Lower leg skin (tissue), 4 donors: ENCODE results near the gene NTRK2. TPM values are rescaled to one million over a fixed set of nuclear protein-coding genes. Genes with fewer than 3 reads are reported as not detected.

ENCODE experiments used
- DNase-seq, 2 donors: peaks; one replicate each; pipeline ENCODE4 v3.0.0-alpha.2; 2019; ENCODE audit warnings: low spot score in 2 of 2
- H3K4me3 ChIP-seq: fragments of 200-600 bp; sonication (generic); 2 replicates; pipeline ENCODE4 v1.5.1; 2017; ENCODE audit warnings: mild to moderate bottlenecking, low read depth; ENCODE audit not compliant: poor library complexity, severe bottlenecking
- CTCF ChIP-seq, 3 donors: fragments of 450-650 bp; IDR thresholded peaks; one replicate each; pipeline ENCODE4 v1.5.1; 2016; ENCODE audit warnings: antibody characterized with exemption in 3 of 3, mild to moderate bottlenecking in 3 of 3, moderate library complexity in 2 of 3
- POLR2A ChIP-seq, 2 donors: fragments of 450-650 bp; IDR thresholded peaks; one replicate each; pipeline ENCODE4 v1.6.1; 2016 to 2017; ENCODE audit warnings: antibody characterized with exemption in 2 of 2, mild to moderate bottlenecking in 1 of 2, moderate library complexity in 1 of 2
- WGBS, 2 donors: methylation state at CpG; one replicate each; pipeline ENCODE4 v1.1.5; 2018; 5-methylcytosine and 5-hydroxymethylcytosine counted together
- intact Hi-C: fragments of 100-400 bp; cut with DNase I; formaldehyde crosslinking; loops from one replicate; pipeline ENCODE4 v1.15.0; 2023; ENCODE audit warnings: low total_unique reads
- total RNA-seq, 4 donors: library from RNA; depleted of rRNA; stranded (reverse); fragments of >200 nt; gene quantifications; one replicate each; pipeline ENCODE4 v1.1.0, GENCODE V29; 2016

NTRK2 gene
- total RNA-seq, 4 donors from 2014 or later = 6.2 to 16.3 (median 10.3) TPM

DNA sequence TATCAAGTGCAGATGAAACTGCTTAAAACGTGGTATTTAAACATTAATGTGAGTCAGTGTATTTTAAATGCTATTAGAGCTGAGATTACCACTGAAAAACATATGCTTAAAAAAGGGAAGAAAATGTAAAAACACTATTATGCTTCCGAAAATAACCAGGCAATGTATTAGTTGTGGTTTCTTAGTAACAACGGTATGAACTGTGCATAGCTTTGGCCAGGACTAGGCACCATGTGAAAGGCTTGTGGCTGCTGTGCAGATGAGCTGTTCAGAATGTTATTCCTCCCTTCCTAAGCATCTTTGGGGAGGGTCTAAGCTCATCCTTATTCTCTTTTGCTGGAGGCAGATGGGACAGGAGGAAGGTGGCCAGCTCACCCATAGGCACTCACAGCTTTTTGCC lies 84.9 kb downstream of the NTRK2 start:
- intact Hi-C loops = no loop called here
- no peak overlapping the region for H3K4me3 ChIP-seq
- WGBS, 2 donors = 39 to 63% methylated on average over 3 of the region's 3 CpGs
- TF ChIP-seq POLR2A (IDR thresholded peaks at IDR 0.05) (no peak), CTCF (IDR thresholded peaks at IDR 0.05) (no peak)
- no peak for DNase-seq

DNA sequence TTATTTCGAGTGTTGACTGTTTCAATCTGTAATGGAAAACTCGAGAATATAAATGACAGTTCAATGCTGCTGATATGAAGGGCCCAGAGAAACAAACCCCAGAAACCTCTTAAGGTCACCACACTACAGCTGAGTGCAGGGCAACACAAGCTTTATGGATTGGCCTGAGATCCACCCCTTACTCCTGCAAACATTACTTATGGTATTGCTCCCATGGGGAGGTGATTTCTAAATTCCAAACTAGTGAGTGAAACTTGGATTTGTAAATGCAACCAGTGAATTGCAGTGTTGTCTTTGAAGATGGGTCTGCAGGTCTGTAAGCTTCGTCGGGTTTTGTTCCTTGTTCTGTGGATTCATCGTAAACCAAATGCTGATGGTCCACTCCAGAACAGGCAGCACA lies 85.4 kb downstream of the NTRK2 start:
- intact Hi-C loops = no loop called here
- TF ChIP-seq CTCF (IDR thresholded peaks at IDR 0.05) (no peak), POLR2A (IDR thresholded peaks at IDR 0.05) (no peak)
- no peak for DNase-seq
- WGBS, 2 donors = 91 to 94% methylated on average over 5 of the region's 5 CpGs
- H3K4me3 ChIP-seq = no peak overlapping the region

DNA sequence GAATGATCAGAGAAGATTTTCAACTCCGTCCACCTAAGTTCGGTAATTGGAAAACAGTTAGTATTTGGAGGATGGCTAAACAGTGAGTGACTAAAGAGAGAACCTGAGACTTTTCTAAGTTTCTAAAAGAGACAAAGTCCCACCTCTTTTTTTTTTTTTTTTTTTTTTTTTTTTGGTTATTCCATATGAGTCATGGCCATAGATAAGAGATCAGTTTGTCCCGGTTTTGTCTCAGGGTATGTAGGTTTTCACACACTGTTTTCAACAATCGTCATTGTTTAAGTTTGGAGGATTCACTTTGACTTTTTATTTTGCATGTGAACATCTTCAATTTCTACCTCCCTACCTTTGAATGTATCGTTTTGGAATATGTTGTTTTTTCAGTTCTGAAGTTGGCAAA lies 85.9 kb downstream of the NTRK2 start:
- no peak for TF ChIP-seq CTCF (IDR thresholded peaks at IDR 0.05)
- TF ChIP-seq POLR2A (IDR thresholded peaks at IDR 0.05) = no peak
- DNase-seq = no peak
- H3K4me3 ChIP-seq = no peak overlapping the region
- intact Hi-C loops = no loop called here
- 72 to 84% methylated on average over 5 of the region's 5 CpGs for WGBS, 2 donors

GRCh38 chr9:84756171-84756570 lies 86.6 kb downstream of the NTRK2 start:
- DNase-seq = no peak
- WGBS, 2 donors = 68 to 83% methylated on average over 4 of the region's 4 CpGs
- intact Hi-C loops = no loop called here
- H3K4me3 ChIP-seq = no peak overlapping the region
- TF ChIP-seq POLR2A (IDR thresholded peaks at IDR 0.05) (no peak), CTCF (IDR thresholded peaks at IDR 0.05) (no peak)

GRCh38 chr9:84756731-84757130 lies 87.2 kb downstream of the NTRK2 start:
- H3K4me3 ChIP-seq = no peak overlapping the region
- intact Hi-C loops = no loop called here
- WGBS, 2 donors = 72 to 84% methylated on average over 1 of the region's 1 CpG
- TF ChIP-seq POLR2A (IDR thresholded peaks at IDR 0.05) (no peak), CTCF (IDR thresholded peaks at IDR 0.05) (no peak)
- no peak for DNase-seq

- 56 to 79% methylated on average over 1 of the region's 1 CpG for whole genome bisulfite sequencing, 2 donors
- intact Hi-C loops = no loop called here
These were observed 89.3 kb downstream of the NTRK2 start for GRCh38 chr9:84758817-84759216.

More at GRCh38 chr9:84758817-84759216, 89.3 kb downstream of the NTRK2 start:
- TF ChIP-seq CTCF (IDR thresholded peaks at IDR 0.05) = no peak
- no peak for TF ChIP-seq POLR2A (IDR thresholded peaks at IDR 0.05)
- no peak for DNase-seq
- no peak overlapping the region for H3K4me3 ChIP-seq
